OCI-LY3 (cell line): ENCODE measurements around the gene PPARG.

Experiments
- EZH2phosphoT487 ChIP-seq: fragments of 200-600 bp; shearing (Covaris generic); IDR thresholded peaks from 2 replicates; pipeline ENCODE4 v1.6.1; 2018; ENCODE audit warnings: antibody characterized with exemption, mixed run types, low read depth
- TF ChIP-seq, protein P1 (sequence below): fragments of 200-600, 300-600 bp; sonication (generic); IDR thresholded peaks from 2 replicates; pipeline ENCODE4 v1.5.1; 2014; ENCODE audit warnings: antibody characterized with exemption, low read length, low read depth

DNA sequence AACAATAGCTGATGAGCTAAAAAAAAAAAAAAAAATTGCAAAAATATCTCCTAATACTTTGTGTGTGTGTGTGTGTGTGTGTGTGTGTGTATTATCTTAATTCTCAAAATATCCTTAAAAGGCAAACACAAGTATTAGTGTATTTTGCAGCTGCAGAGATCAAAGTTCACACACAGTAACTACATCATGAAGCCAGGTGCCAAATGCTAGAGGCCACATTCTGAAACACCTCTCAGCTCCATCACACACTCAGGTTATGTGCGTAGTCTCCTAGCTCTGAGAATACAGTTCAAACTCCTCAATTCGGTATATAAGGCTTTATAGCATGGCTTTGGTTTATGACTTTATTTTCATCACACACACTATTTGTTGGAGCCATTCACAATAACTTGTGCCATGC, 33.5 kb upstream of the PPARG start:
- TF ChIP-seq, protein P1, sequence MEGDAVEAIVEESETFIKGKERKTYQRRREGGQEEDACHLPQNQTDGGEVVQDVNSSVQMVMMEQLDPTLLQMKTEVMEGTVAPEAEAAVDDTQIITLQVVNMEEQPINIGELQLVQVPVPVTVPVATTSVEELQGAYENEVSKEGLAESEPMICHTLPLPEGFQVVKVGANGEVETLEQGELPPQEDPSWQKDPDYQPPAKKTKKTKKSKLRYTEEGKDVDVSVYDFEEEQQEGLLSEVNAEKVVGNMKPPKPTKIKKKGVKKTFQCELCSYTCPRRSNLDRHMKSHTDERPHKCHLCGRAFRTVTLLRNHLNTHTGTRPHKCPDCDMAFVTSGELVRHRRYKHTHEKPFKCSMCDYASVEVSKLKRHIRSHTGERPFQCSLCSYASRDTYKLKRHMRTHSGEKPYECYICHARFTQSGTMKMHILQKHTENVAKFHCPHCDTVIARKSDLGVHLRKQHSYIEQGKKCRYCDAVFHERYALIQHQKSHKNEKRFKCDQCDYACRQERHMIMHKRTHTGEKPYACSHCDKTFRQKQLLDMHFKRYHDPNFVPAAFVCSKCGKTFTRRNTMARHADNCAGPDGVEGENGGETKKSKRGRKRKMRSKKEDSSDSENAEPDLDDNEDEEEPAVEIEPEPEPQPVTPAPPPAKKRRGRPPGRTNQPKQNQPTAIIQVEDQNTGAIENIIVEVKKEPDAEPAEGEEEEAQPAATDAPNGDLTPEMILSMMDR = no peak
- TF ChIP-seq EZH2phosphoT487 = no peak
